GM04503 (cell line): ENCODE results near the gene RASGRF2.
A peak's percentile ranks its signal among the peaks of the same experiment; 100 is the strongest.

Source experiments
- DNase-seq: peaks from one replicate; pipeline ENCODE4 v3.0.0-alpha.2; 2012; ENCODE audit warnings: low read depth

The RASGRF2 gene

GRCh38 chr5:81177061-81177460 lies 216.9 kb downstream of the RASGRF2 start:
- no peak for DNase-seq

- DNase-seq = no peak
These were observed 219.8 kb downstream of the RASGRF2 start for GRCh38 chr5:81179959-81180358.

- DNase-seq = no peak
These were observed 220.8 kb downstream of the RASGRF2 start for GRCh38 chr5:81180780-81181460.

GRCh38 chr5:81181576-81182316 lies 221.6 kb downstream of the RASGRF2 start:
- DNase-seq = no peak

DNA sequence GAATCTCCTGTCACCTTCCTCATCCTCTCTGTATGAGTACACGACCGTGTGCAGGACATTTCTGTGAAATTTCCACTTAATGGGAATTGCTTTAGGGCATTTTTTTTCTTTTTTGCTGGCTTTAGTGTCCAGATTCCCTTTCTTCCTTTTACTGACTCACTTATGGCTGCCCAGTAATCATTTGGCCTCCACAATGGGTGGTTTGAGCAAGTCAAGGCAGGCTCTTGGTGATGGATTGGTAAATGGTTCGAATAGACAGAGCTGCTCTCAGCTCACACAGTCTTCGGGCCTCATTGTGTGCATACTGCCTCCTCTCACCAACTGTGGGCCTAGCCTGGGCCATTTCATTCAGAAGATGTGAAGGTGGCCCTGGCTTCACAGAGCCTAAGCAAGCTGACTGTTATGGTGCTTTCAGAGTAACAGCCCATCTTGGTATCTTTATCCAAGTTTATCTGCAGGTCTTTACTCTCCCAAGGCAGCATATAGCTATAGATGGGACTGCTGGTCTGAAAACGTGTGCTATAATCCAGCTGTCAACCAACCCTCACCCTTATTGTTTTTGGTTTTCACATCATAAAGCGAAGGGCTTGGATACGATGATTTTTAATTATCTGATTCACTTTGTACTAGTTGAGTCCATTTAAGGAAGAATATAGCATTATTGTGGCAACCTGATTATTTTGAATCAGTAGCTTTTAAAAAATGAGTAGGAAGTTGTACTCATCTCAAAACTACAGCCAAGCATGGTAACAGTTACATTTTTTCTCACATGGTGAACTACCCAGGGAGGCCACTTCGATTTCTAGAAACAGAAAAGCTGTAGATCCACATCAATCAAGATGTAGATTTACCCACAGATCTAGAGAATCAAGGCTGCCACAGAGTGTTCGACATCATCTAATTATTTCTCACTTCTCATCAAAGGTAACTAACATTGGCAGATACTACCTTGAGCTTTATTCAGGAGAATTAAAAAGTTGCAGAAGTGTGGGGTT lies 222.5 kb downstream of the RASGRF2 start:
- no peak for DNase-seq

DNA sequence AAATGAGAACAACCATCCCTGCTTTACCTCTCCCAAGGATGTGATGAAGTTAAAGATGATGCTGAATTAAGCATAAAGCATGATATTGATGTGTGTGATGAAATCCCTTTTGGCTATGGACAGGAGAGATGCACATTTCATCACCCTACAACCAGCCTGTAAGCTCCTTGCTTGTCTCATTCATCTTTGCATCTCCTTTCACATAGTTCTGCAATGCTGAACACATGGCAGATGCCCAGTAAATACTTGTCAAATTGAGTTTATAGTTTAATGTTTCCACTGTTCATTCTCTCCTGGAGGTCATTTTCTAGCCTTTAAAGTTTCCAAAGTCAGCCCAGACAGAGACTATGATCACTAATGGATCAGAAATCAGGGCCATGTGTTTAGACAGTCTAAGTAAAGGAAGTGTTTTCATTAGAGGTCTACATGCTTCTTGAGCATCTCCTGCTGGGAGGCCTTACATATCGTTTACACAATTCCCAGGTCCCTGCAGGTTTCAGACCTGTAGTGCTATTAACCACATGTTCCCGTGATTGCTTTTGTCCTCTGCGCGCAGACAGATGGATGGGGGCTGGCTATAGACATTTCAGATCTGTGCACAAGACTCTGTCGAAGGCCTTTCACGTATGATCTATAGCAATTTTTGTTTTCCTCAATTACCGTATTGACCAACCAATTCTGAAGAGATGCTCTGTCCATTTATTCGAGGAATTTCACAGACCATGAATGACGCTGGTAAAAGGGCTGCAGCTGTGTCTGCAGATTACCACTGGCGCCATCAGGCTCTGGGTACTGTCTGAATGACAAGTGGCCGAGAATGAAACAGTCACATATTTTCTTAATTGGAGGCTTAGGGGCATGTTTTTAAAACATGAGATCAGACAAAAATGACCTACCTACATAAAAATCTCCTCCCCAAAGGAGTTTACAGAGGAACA lies 223.9 kb downstream of the RASGRF2 start:
- DNase-seq = no peak

GRCh38 chr5:81184749-81185110 lies 224.6 kb downstream of the RASGRF2 start:
- no peak for DNase-seq

GRCh38 chr5:81187885-81188284 lies 227.7 kb downstream of the RASGRF2 start:
- no peak for DNase-seq

- no peak for DNase-seq
These were observed 228.8 kb downstream of the RASGRF2 start for GRCh38 chr5:81188962-81189361.

GRCh38 chr5:81189875-81190498 lies 229.8 kb downstream of the RASGRF2 start:
- no peak for DNase-seq

DNA sequence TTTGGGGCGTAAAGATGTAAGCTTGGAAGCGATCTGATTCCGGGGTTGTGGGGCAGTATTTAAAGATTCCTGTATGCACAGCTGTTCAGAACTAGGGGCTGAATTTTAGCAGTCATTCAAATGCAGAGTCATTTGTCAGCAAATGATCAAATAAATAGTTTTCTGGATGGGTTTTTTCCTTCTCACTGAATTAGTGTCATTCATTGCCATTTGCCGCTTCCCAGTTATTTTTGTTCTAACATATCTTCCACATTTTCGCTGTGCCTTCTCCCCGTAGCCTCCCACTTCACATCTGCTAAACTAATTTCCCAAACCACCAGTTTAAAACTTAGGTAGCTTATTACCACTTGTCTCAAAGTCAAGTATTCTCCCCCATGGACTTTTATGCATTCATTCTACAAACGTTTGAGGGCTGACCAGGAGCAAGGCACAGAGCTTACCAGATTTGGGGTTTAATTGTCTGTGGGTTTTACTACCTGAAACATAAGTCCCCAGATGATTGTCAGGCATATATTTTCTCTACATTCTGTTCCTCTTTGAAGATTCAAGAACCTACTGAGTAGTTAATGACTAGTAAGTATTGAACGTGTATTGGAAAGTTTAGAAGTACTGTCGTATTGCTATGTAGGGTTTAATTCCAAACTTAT lies 231.7 kb downstream of the RASGRF2 start:
- no peak for DNase-seq

- no peak for DNase-seq
These were observed 232.2 kb downstream of the RASGRF2 start for GRCh38 chr5:81192373-81192750.

DNA sequence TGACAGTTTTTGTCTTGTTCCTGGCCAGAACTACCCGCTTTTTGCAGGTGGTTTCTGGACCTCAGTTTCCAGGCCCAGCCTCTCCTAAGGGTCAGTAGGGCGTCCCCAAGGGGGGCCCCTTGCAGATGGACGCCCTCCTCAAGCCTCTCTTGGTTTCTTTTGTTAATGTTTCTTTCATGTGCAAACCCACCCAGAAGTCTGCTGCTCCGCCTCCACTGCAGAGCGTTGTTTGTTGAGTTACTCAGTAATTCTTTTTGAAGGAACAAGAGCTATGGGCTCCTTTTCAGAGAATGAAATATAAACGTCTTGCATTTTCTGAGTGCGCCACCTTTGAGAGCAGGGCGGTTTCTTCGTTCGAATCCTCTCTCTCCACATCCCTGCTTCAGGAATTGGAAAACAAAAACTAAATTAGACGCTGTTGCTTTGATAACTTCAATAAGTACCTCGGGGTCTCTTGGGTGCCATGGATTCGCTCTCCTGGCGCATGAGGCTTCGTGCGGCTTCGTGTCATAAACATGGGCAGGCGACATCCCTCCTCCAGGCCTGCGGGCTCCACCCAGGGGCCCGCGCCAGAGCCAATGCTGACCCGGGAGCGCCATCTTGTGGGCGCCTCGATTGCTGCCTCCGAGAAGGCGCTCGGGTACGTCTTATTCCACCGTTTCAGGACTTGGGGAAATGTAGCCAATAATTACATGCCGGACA lies 234.6 kb downstream of the RASGRF2 start:
- DNase-seq = peak; percentile 25

GRCh38 chr5:81195335-81195929 lies 235.3 kb downstream of the RASGRF2 start:
- DNase-seq = no peak

GRCh38 chr5:81202655-81203054 lies 242.5 kb downstream of the RASGRF2 start:
- no peak for DNase-seq

- DNase-seq = no peak
These were observed 243.6 kb downstream of the RASGRF2 start for GRCh38 chr5:81203729-81204128.

DNA sequence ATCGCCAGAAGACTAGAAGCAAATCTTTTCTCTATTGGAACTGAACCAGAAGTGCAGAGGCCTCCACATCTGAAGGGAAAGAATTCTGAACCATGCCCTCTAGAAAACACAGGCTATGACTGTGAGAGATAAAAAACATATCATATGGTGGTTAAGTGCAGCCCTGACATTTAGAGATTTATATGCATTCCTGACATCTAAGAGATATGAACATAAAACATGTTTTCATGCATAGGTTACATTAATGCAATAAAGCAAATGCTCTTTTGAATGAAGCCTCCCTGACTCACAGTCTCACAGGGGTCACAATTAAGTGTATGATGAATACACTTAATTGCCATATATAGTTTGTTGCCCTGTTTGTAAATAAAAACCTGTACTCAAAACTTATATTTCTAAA lies 244.0 kb downstream of the RASGRF2 start:
- DNase-seq = no peak

GRCh38 chr5:81205058-81205457 lies 244.9 kb downstream of the RASGRF2 start:
- no peak for DNase-seq

GRCh38 chr5:81207009-81207408 lies 246.8 kb downstream of the RASGRF2 start:
- DNase-seq = no peak
